ENCODE data around the gene GNG7. TPM values are rescaled to one million over a fixed set of nuclear protein-coding genes. Genes with fewer than 3 reads are reported as not detected.

Gene GNG7
- total RNA-seq, 2 donors from 2014 or later, result 12.3 to 12.4 TPM

DNA sequence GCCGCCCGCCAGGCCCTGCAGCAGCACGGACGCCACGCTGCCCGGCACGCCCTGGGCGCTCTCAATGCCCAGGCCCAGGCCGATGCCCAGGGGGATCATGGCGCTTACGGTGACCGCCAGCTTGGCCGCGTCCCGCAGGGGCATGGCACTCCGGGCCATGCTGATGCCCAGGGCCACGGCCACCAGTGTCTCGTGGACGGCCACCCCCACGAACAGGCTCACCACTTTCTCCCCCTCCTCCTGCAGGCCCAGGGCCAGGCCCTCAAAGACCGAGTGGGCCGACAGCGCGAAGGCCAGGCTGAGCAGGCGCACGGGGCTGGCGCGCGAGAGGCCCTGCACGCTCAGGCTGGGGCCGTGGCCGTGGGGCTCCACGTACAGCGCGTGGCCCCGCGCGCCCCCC lies 30.4 kb upstream of the GNG7 start:
- H3K27me3 ChIP-seq (ENCODE audit: control insufficient read depth, insufficient read depth, low read length, poor library complexity, severe bottlenecking), result no peaks in the 10 kb centered on the region
- Mint-ChIP-seq H3K9me3 (peaks cover 3% of the 10 kb centered on the region), H3K27me3 (ENCODE audit: insufficient read depth) (no peaks in the 10 kb centered on the region), H3K4me3 (no peak overlapping the region), H3K4me1 (no peaks in the 10 kb centered on the region), H3K27ac (no peak overlapping the region), H3K36me3 (ENCODE audit: low read depth) (peaks cover 38% of the 10 kb centered on the region)
- no peak overlapping the region for H3K27ac ChIP-seq (ENCODE audit: low read depth, low read length)
- WGBS, 2 experiments (ENCODE audit: insufficient coverage in 1 of 2, insufficient read length in 1 of 2), result 96 to 98% methylated on average over 27 to 38 of the region's 38 CpGs
- no peaks in the 10 kb centered on the region for H3K4me1 ChIP-seq (ENCODE audit: control insufficient read depth, insufficient read depth, low read length)
- H3K36me3 ChIP-seq (ENCODE audit: control insufficient read depth, insufficient read depth, low read length), result peaks cover 17% of the 10 kb centered on the region
- peaks cover 6% of the 10 kb centered on the region for H3K9me3 ChIP-seq (ENCODE audit: control insufficient read depth, low read length)
- TF ChIP-seq, protein P1, sequence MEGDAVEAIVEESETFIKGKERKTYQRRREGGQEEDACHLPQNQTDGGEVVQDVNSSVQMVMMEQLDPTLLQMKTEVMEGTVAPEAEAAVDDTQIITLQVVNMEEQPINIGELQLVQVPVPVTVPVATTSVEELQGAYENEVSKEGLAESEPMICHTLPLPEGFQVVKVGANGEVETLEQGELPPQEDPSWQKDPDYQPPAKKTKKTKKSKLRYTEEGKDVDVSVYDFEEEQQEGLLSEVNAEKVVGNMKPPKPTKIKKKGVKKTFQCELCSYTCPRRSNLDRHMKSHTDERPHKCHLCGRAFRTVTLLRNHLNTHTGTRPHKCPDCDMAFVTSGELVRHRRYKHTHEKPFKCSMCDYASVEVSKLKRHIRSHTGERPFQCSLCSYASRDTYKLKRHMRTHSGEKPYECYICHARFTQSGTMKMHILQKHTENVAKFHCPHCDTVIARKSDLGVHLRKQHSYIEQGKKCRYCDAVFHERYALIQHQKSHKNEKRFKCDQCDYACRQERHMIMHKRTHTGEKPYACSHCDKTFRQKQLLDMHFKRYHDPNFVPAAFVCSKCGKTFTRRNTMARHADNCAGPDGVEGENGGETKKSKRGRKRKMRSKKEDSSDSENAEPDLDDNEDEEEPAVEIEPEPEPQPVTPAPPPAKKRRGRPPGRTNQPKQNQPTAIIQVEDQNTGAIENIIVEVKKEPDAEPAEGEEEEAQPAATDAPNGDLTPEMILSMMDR (conservative IDR thresholded peaks at IDR 0.05), result no peak
- H3K9ac ChIP-seq (ENCODE audit: extremely low read depth, low read length, poor library complexity, severe bottlenecking), result no peak overlapping the region
- no peak overlapping the region for H3K4me3 ChIP-seq (ENCODE audit: low read length)
- DNase-seq, result no peak

DNA sequence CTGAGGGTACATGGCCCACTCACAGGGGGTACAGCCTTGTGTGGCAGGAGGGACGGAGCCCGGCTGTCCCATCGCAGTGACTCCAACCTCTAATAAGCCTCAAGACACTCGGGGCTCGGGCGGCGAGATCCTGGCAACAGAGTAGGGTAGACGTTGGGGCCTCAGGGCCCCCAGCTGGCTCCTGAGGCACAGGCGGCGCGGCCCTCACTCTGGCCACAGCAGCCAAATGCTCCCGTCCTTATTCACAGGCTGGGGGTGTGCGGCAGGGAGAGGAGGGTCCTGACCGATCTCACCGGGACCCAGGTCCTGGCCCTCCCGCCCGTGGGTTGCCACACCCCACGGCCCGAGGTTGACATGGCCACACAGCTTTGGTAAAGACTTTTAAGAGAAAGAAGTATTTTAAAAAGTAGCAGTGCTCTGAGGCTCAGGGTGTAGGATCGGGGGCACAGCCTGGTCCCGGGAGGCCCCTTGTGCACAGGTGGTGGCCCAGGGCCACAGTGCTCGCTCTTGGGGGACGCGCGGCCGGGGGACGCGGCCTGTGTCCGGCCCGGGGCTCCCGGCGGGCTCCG lies 29.7 kb upstream of the GNG7 start:
- Histone ChIP-seq H3K4me3 (ENCODE audit: low read length) (no peak overlapping the region), H3K9ac (ENCODE audit: extremely low read depth, low read length, poor library complexity, severe bottlenecking) (no peak overlapping the region), H3K4me1 (ENCODE audit: control insufficient read depth, insufficient read depth, low read length) (no peaks in the 10 kb centered on the region), H3K27me3 (ENCODE audit: control insufficient read depth, insufficient read depth, low read length, poor library complexity, severe bottlenecking) (no peaks in the 10 kb centered on the region), H3K9me3 (ENCODE audit: control insufficient read depth, low read length) (peaks cover 6% of the 10 kb centered on the region), H3K36me3 (ENCODE audit: control insufficient read depth, insufficient read depth, low read length) (peaks cover 17% of the 10 kb centered on the region), H3K27ac (ENCODE audit: low read depth, low read length) (no peak overlapping the region)
- Mint-ChIP-seq H3K36me3 (ENCODE audit: low read depth) (peaks cover 35% of the 10 kb centered on the region), H3K27me3 (ENCODE audit: insufficient read depth) (peaks cover 4% of the 10 kb centered on the region), H3K4me1 (no peaks in the 10 kb centered on the region), H3K9me3 (peaks cover 3% of the 10 kb centered on the region), H3K27ac (no peak overlapping the region), H3K4me3 (no peak overlapping the region)
- TF ChIP-seq, protein P1 (conservative IDR thresholded peaks at IDR 0.05), result no peak
- WGBS, 2 experiments (ENCODE audit: insufficient coverage in 1 of 2, insufficient read length in 1 of 2), result 92 to 96% methylated on average over 9 to 33 of the region's 33 CpGs
- no peak for DNase-seq

DNA sequence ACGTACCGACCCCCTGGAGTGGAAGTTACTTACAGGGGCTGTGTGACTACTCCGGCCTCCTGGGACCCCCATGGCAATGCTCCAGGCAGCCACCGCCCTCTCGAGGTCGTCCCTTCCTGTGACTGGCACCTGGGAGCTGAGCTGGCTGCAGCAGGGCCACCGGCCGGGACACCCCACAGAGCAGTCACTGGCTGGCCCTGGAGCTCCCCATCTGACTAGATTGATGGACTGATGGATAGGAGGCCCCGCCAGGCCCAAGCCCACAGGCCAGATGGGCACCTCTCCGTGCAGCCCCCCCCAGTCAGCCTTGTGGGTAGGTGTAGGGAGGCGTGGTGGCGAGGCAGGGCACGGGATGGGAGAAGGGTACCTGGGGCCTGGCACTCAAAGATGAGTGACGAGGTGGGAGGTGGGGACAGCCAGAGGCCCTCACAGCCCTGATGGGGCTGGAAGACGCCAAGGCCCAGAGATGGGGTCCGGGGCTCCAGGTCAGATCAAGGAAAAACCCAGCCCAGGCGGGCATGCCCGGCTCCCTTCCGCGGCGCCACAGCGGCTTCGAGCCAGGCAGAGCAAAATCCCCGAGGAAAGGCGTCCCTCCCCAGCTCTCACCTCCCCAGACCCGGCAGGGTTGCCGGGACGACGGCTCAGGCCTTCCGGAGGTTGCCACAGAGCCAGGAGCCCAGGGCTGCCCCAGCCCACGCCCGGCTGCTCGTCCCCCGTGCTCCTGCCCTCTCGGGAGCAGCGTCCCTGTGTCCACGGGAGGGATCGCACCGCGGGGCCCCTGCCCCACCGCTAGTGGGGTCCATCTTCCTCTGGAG lies 28.9 kb upstream of the GNG7 start:
- Histone ChIP-seq H3K9me3 (ENCODE audit: control insufficient read depth, low read length) (peaks cover under 1% of the 10 kb centered on the region), H3K36me3 (ENCODE audit: control insufficient read depth, insufficient read depth, low read length) (peaks cover 10% of the 10 kb centered on the region), H3K4me3 (ENCODE audit: low read length) (no peak overlapping the region), H3K4me1 (ENCODE audit: control insufficient read depth, insufficient read depth, low read length) (no peaks in the 10 kb centered on the region), H3K27me3 (ENCODE audit: control insufficient read depth, insufficient read depth, low read length, poor library complexity, severe bottlenecking) (no peaks in the 10 kb centered on the region), H3K27ac (ENCODE audit: low read depth, low read length) (no peak overlapping the region), H3K9ac (ENCODE audit: extremely low read depth, low read length, poor library complexity, severe bottlenecking) (no peak overlapping the region)
- Mint-ChIP-seq H3K4me3 (no peak overlapping the region), H3K27me3 (ENCODE audit: insufficient read depth) (peaks cover 10% of the 10 kb centered on the region), H3K9me3 (no peaks in the 10 kb centered on the region), H3K4me1 (no peaks in the 10 kb centered on the region), H3K27ac (no peak overlapping the region), H3K36me3 (ENCODE audit: low read depth) (peaks cover 26% of the 10 kb centered on the region)
- TF ChIP-seq, protein P1 (conservative IDR thresholded peaks at IDR 0.05), result no peak
- no peak for DNase-seq
- WGBS, 2 experiments (ENCODE audit: insufficient coverage in 1 of 2, insufficient read length in 1 of 2), result 86 to 91% methylated on average over 16 to 41 of the region's 41 CpGs
